ENCODE measurements around the gene ZNF366. TPM values are rescaled to one million over a fixed set of nuclear protein-coding genes. Genes with fewer than 3 reads are reported as not detected.

ZNF366 gene
- total RNA-seq, 1 donor from 2014 or later, result 13.6 TPM

GRCh38 chr5:72438141-72438540, 69.1 kb downstream of the ZNF366 start:
- Histone ChIP-seq H3K4me3 (no peak overlapping the region), H3K27me3 (ENCODE audit: low read depth) (no peaks in the 10 kb centered on the region), H3K4me1 (peaks cover 22% of the 10 kb centered on the region), H3K36me3 (no peaks in the 10 kb centered on the region), H3K9me3 (no peaks in the 10 kb centered on the region), H3K27ac (no peak overlapping the region)
- ATAC-seq (no peak), DNase-seq (no peak)
- intact Hi-C loops (cut with DNase I), result no loop called here
- no peak for TF ChIP-seq CTCF (IDR thresholded peaks at IDR 0.05)

GRCh38 chr5:72436796-72437471, 70.3 kb downstream of the ZNF366 start:
- H3K4me1 ChIP-seq, result peaks cover 22% of the 10 kb centered on the region
- intact Hi-C loops (cut with DNase I), result no loop called here
- no peak for ATAC-seq
- no peaks in the 10 kb centered on the region for H3K27me3 ChIP-seq (ENCODE audit: low read depth)
- H3K9me3 ChIP-seq, result no peaks in the 10 kb centered on the region
- DNase-seq, result no peak
- no peak for TF ChIP-seq CTCF (IDR thresholded peaks at IDR 0.05)
- no peaks in the 10 kb centered on the region for H3K36me3 ChIP-seq
- H3K4me3 ChIP-seq, result no peak overlapping the region
- no peak overlapping the region for H3K27ac ChIP-seq

- no peak for ATAC-seq
- DNase-seq, result no peak
- Histone ChIP-seq H3K4me3 (no peak overlapping the region), H3K9me3 (no peaks in the 10 kb centered on the region), H3K4me1 (peaks cover 22% of the 10 kb centered on the region), H3K36me3 (no peaks in the 10 kb centered on the region), H3K27ac (peak overlapping the region; percentile 39), H3K27me3 (ENCODE audit: low read depth) (no peaks in the 10 kb centered on the region)
- intact Hi-C loops (cut with DNase I), result no loop called here
- no peak for TF ChIP-seq CTCF (IDR thresholded peaks at IDR 0.05)
Measured at GRCh38 chr5:72434781-72435437, 72.3 kb downstream of the ZNF366 start.

- no peak for DNase-seq
- peak overlapping the region; percentile 39 for H3K27ac ChIP-seq
- TF ChIP-seq CTCF (IDR thresholded peaks at IDR 0.05), result no peak
- no peaks in the 10 kb centered on the region for H3K36me3 ChIP-seq
- no peaks in the 10 kb centered on the region for H3K27me3 ChIP-seq (ENCODE audit: low read depth)
- no peaks in the 10 kb centered on the region for H3K9me3 ChIP-seq
- intact Hi-C loops (cut with DNase I), result no loop called here
- no peak overlapping the region for H3K4me3 ChIP-seq
- peaks cover 22% of the 10 kb centered on the region for H3K4me1 ChIP-seq
- ATAC-seq, result no peak
Measured at GRCh38 chr5:72434056-72434780, 73.0 kb downstream of the ZNF366 start.

- Histone ChIP-seq H3K36me3 (no peaks in the 10 kb centered on the region), H3K4me3 (no peak overlapping the region), H3K27me3 (ENCODE audit: low read depth) (no peaks in the 10 kb centered on the region), H3K4me1 (peaks cover 22% of the 10 kb centered on the region), H3K27ac (no peak overlapping the region), H3K9me3 (no peaks in the 10 kb centered on the region)
- no peak for ATAC-seq
- TF ChIP-seq CTCF (IDR thresholded peaks at IDR 0.05), result no peak
- no peak for DNase-seq
- intact Hi-C loops (cut with DNase I), result no loop called here
Measured at GRCh38 chr5:72433522-72433921, 73.7 kb downstream of the ZNF366 start.
